Rectal smooth muscle tissue (tissue), 1 donor: ENCODE measurements around the gene SCN5A.

Experiments
- H3K27ac ChIP-seq: one replicate; pipeline ENCODE4 v1.7.0; 2013; ENCODE audit warnings: low read depth, low read length, inconsistent platforms
- H3K27me3 ChIP-seq: one replicate; pipeline ENCODE4 v1.7.0; 2013; ENCODE audit warnings: low read length; ENCODE audit not compliant: control insufficient read depth, insufficient read depth
- H3K36me3 ChIP-seq: one replicate; pipeline ENCODE4 v1.7.0; 2013; ENCODE audit warnings: low read length; ENCODE audit not compliant: control insufficient read depth, insufficient read depth
- H3K4me1 ChIP-seq: one replicate; pipeline ENCODE4 v1.7.0; 2013; ENCODE audit warnings: low read length; ENCODE audit not compliant: control insufficient read depth, insufficient read depth
- H3K4me3 ChIP-seq: one replicate; pipeline ENCODE4 v1.7.0; 2013; ENCODE audit warnings: low read length
- H3K9ac ChIP-seq: one replicate; pipeline ENCODE4 v1.7.0; 2013; ENCODE audit warnings: low read length

SCN5A gene

GRCh38 chr3:38543586-38543985 lies 105.9 kb downstream of the SCN5A start:
- no peak overlapping the region for H3K9ac ChIP-seq
- no peaks in the 10 kb centered on the region for H3K4me1 ChIP-seq
- no peak overlapping the region for H3K4me3 ChIP-seq
- H3K27me3 ChIP-seq, result no peaks in the 10 kb centered on the region
- H3K36me3 ChIP-seq, result no peaks in the 10 kb centered on the region
- no peak overlapping the region for H3K27ac ChIP-seq

GRCh38 chr3:38542401-38543298 lies 106.8 kb downstream of the SCN5A start:
- Histone ChIP-seq H3K27me3 (no peaks in the 10 kb centered on the region), H3K4me3 (no peak overlapping the region), H3K9ac (no peak overlapping the region), H3K4me1 (no peaks in the 10 kb centered on the region), H3K36me3 (no peaks in the 10 kb centered on the region), H3K27ac (no peak overlapping the region)

- Histone ChIP-seq H3K36me3 (no peaks in the 10 kb centered on the region), H3K27ac (no peak overlapping the region), H3K27me3 (no peaks in the 10 kb centered on the region), H3K9ac (no peak overlapping the region), H3K4me1 (no peaks in the 10 kb centered on the region), H3K4me3 (no peak overlapping the region)
Measured at GRCh38 chr3:38541806-38542205, 107.7 kb downstream of the SCN5A start.

GRCh38 chr3:38538773-38539353 lies 110.6 kb downstream of the SCN5A start:
- Histone ChIP-seq H3K36me3 (no peaks in the 10 kb centered on the region), H3K4me3 (no peak overlapping the region), H3K4me1 (no peaks in the 10 kb centered on the region), H3K27ac (no peak overlapping the region), H3K9ac (no peak overlapping the region), H3K27me3 (no peaks in the 10 kb centered on the region)

- Histone ChIP-seq H3K27ac (no peak overlapping the region), H3K27me3 (no peaks in the 10 kb centered on the region), H3K36me3 (no peaks in the 10 kb centered on the region)
Measured at GRCh38 chr3:38536671-38537070, 112.8 kb downstream of the SCN5A start.

GRCh38 chr3:38534604-38535003 lies 114.9 kb downstream of the SCN5A start:
- Histone ChIP-seq H3K27ac (no peak overlapping the region), H3K4me1 (no peaks in the 10 kb centered on the region)

More at GRCh38 chr3:38536671-38537070, 112.8 kb downstream of the SCN5A start:
- no peak overlapping the region for H3K4me3 ChIP-seq
- no peak overlapping the region for H3K9ac ChIP-seq
- H3K4me1 ChIP-seq, result no peaks in the 10 kb centered on the region

GRCh38 chr3:38534180-38534579 lies 115.3 kb downstream of the SCN5A start:
- Histone ChIP-seq H3K27ac (no peak overlapping the region), H3K4me1 (no peaks in the 10 kb centered on the region), H3K27me3 (no peaks in the 10 kb centered on the region), H3K4me3 (no peak overlapping the region), H3K9ac (no peak overlapping the region), H3K36me3 (no peaks in the 10 kb centered on the region)

More at GRCh38 chr3:38534604-38535003, 114.9 kb downstream of the SCN5A start:
- Histone ChIP-seq H3K4me3 (no peak overlapping the region), H3K36me3 (no peaks in the 10 kb centered on the region), H3K27me3 (no peaks in the 10 kb centered on the region), H3K9ac (no peak overlapping the region)

GRCh38 chr3:38533285-38533976 lies 116.1 kb downstream of the SCN5A start:
- Histone ChIP-seq H3K27me3 (no peaks in the 10 kb centered on the region), H3K4me1 (no peaks in the 10 kb centered on the region), H3K9ac (no peak overlapping the region), H3K27ac (no peak overlapping the region), H3K36me3 (no peaks in the 10 kb centered on the region), H3K4me3 (no peak overlapping the region)

- Histone ChIP-seq H3K36me3 (peaks cover 3% of the 10 kb centered on the region), H3K27ac (no peak overlapping the region), H3K4me3 (no peak overlapping the region), H3K4me1 (no peaks in the 10 kb centered on the region), H3K9ac (no peak overlapping the region), H3K27me3 (no peaks in the 10 kb centered on the region)
Measured at GRCh38 chr3:38532529-38532928, 117.0 kb downstream of the SCN5A start.

- no peaks in the 10 kb centered on the region for H3K27me3 ChIP-seq
- H3K4me1 ChIP-seq, result no peaks in the 10 kb centered on the region
- no peak overlapping the region for H3K27ac ChIP-seq
- no peak overlapping the region for H3K4me3 ChIP-seq
- H3K36me3 ChIP-seq, result peaks cover 11% of the 10 kb centered on the region
- no peak overlapping the region for H3K9ac ChIP-seq
Measured at GRCh38 chr3:38528457-38528856, 121.0 kb downstream of the SCN5A start.

- Histone ChIP-seq H3K27me3 (no peaks in the 10 kb centered on the region), H3K9ac (no peak overlapping the region), H3K36me3 (peaks cover 11% of the 10 kb centered on the region), H3K4me3 (no peak overlapping the region), H3K27ac (no peak overlapping the region), H3K4me1 (no peaks in the 10 kb centered on the region)
Measured at GRCh38 chr3:38526792-38527191, 122.7 kb downstream of the SCN5A start.

GRCh38 chr3:38524141-38524739 lies 125.2 kb downstream of the SCN5A start:
- no peak overlapping the region for H3K27ac ChIP-seq
- no peaks in the 10 kb centered on the region for H3K4me1 ChIP-seq
- H3K27me3 ChIP-seq, result no peaks in the 10 kb centered on the region
- H3K36me3 ChIP-seq, result peaks cover 11% of the 10 kb centered on the region
- no peak overlapping the region for H3K9ac ChIP-seq
- H3K4me3 ChIP-seq, result no peak overlapping the region
